K562 (cell line): ENCODE measurements around the gene SPATA21. TPM values are rescaled to one million over a fixed set of nuclear protein-coding genes. Genes with fewer than 3 reads are reported as not detected.
A peak's percentile ranks its signal among the peaks of the same experiment; 100 is the strongest.

Source experiments
- BHLHE40 ChIP-seq: IDR thresholded peaks from 2 replicates; pipeline ENCODE4 v1.6.1; 2011; ENCODE audit warnings: low read length, improper control_type of control experiment
- CREB1 ChIP-seq, 2 experiments: sonication (generic) in 1 of 2; formaldehyde crosslinking in 1 of 2; IDR thresholded peaks; 2 replicates each; pipeline versions ENCODE4 v1.6.1 to v1.8.0; 2012 to 2022; ENCODE audit warnings: inconsistent platforms in 1 of 2, mild to moderate bottlenecking in 1 of 2, missing genetic modification reagents in 1 of 2, moderate library complexity in 1 of 2
- E2F1 ChIP-seq: sonication (generic); formaldehyde crosslinking; IDR thresholded peaks from 2 replicates; pipeline ENCODE4 v1.8.1; 2023; ENCODE audit warnings: mild to moderate bottlenecking, missing genetic modification reagents, moderate library complexity
- ELF4 ChIP-seq: fragments of 450-650 bp; formaldehyde crosslinking; IDR thresholded peaks from 2 replicates; pipeline ENCODE4 v1.4.0; 2022; ENCODE audit warnings: missing genetic modification characterization
- FOXJ2 ChIP-seq: fragments of 200-800 bp; sonication (Bioruptor generic); IDR thresholded peaks from 2 replicates; pipeline ENCODE4 v1.6.1; 2016; ENCODE audit warnings: missing genetic modification characterization, missing compliant biosample characterization
- GABPB2 ChIP-seq: fragments of 250-450 bp; sonication (Bioruptor Pico); conservative IDR thresholded peaks from 2 replicates; pipeline ENCODE4 v1.5.1; 2021; ENCODE audit warnings: mild to moderate bottlenecking
- MNT ChIP-seq, 2 experiments: fragments of 450-650 bp; conservative IDR thresholded peaks; 2 replicates each; pipeline ENCODE4 v1.6.1; 2017; ENCODE audit warnings: mild to moderate bottlenecking in 2 of 2, moderate library complexity in 2 of 2
- NCOA1 ChIP-seq: fragments of 450-650 bp; IDR thresholded peaks from 2 replicates; pipeline ENCODE4 v1.6.1; 2016; ENCODE audit warnings: low read depth
- NR2C1 ChIP-seq, 2 experiments: fragments of 450-650 bp; IDR thresholded peaks; 2 replicates each; pipeline ENCODE4 v1.6.1; 2017; ENCODE audit warnings: mild to moderate bottlenecking in 2 of 2, antibody characterized with exemption in 1 of 2, inconsistent platforms in 1 of 2, missing compliant biosample characterization in 1 of 2, missing genetic modification characterization in 1 of 2
- NUFIP1 ChIP-seq: fragments of 450-650 bp; IDR thresholded peaks from 2 replicates; pipeline ENCODE4 v1.6.1; 2018; ENCODE audit not compliant: partially characterized antibody
- OTX1 ChIP-seq: fragments of 450-650 bp; formaldehyde crosslinking; IDR thresholded peaks from 2 replicates; pipeline ENCODE4 v1.4.0; 2022; ENCODE audit warnings: mild to moderate bottlenecking
- RAD51 ChIP-seq: fragments of 450-650 bp; IDR thresholded peaks from 2 replicates; pipeline ENCODE4 v1.7.1; 2016; ENCODE audit warnings: low read depth, mild to moderate bottlenecking, borderline replicate concordance
- ZFP36 ChIP-seq: fragments of 150-350 bp; IDR thresholded peaks from 2 replicates; pipeline ENCODE4 v1.6.1; 2018; ENCODE audit warnings: low read length, low read depth; ENCODE audit not compliant: partially characterized antibody
- ZNF316 ChIP-seq: fragments of 450-650 bp; IDR thresholded peaks from 2 replicates; pipeline ENCODE4 v1.6.1; 2016
- ZNF561 ChIP-seq: fragments of 450-650 bp; formaldehyde crosslinking; conservative IDR thresholded peaks from 2 replicates; pipeline ENCODE4 v1.4.0; 2020; ENCODE audit warnings: mild to moderate bottlenecking, moderate library complexity
- ZNF778 ChIP-seq: fragments of 450-650 bp; formaldehyde crosslinking; IDR thresholded peaks from 2 replicates; pipeline ENCODE4 v1.4.0; 2020; ENCODE audit warnings: mild to moderate bottlenecking, moderate library complexity
- ZNF79 ChIP-seq: fragments of 250-450 bp; sonication (Bioruptor Pico); IDR thresholded peaks from 2 replicates; pipeline ENCODE4 v1.4.0; 2020; ENCODE audit warnings: low read depth, mild to moderate bottlenecking, moderate library complexity
- polyA plus RNA-seq, 8 experiments: library from polyadenylated mRNA; depleted of rRNA in 4 of 8; stranded (reverse) in 5 of 8; unstranded in 3 of 8; fragments of >200 nt; fragmentation: Nextera tagmentation in 2 of 8; fragmentation: Illumina TruSeq in 1 of 8; extraction: Ambion mirVana in 2 of 8; extraction: Trizol in 1 of 8; gene quantifications; 2 replicates each; pipeline versions ENCODE4 v1.2.1 to v1.2.3, GENCODE V29; 2011 to 2014; ENCODE audit warnings: inconsistent platforms in 1 of 8, missing spikeins in 1 of 8
- total RNA-seq, 7 experiments: library from RNA; depleted of rRNA in 6 of 7; stranded (reverse); fragments of >200 nt in 6 of 7; fragmentation: Illumina TruSeq in 2 of 7; extraction: Trizol in 2 of 7; gene quantifications; 2 replicates each; pipeline versions ENCODE4 v1.2.1 to v1.2.3, GENCODE V29; 2011 to 2021; ENCODE audit warnings: low replicate concordance in 1 of 7
- TF ChIP-seq, protein P1 (sequence below): sonication (generic); formaldehyde crosslinking; IDR thresholded peaks from 2 replicates; pipeline ENCODE4 v1.9.0; 2022; ENCODE audit warnings: mild to moderate bottlenecking, missing genetic modification reagents
- TF ChIP-seq, protein P2 (sequence below): sonication (generic); formaldehyde crosslinking; IDR thresholded peaks from 2 replicates; pipeline ENCODE4 v1.8.1; 2022; ENCODE audit warnings: missing genetic modification reagents
- TF ChIP-seq, protein P3 (sequence below): fragments of 250-450 bp; sonication (Bioruptor Pico); IDR thresholded peaks from 2 replicates; pipeline ENCODE4 v1.5.0; 2021
- TF ChIP-seq, protein P4 (sequence below): fragments of 250-450 bp; sonication (Bioruptor Pico); IDR thresholded peaks from 2 replicates; pipeline ENCODE4 v1.5.0; 2020; ENCODE audit warnings: mild to moderate bottlenecking, borderline replicate concordance

Gene SPATA21
- total and polyA plus RNA-seq, 9 of the 15 experiments (the other 6 are each of a cell fraction or from before 2014, with no cell fraction given) = 0.10 to 0.36 (median 0.13) TPM; not detected in 3

- TF ChIP-seq E2F1 (0 out of 2 replicates have a peak, but pooled peaks have one; percentile 21), GABPB2 (CRISPR knock-in tag) (no peak), ZNF79 (CRISPR knock-in tag) (no peak), NCOA1 (no peak), ZNF561 (CRISPR knock-in tag) (no peak), OTX1 (CRISPR knock-in tag) (no peak), BHLHE40 (no peak), ZFP36 (peak; percentile 14), RAD51 (no peak), MNT (conservative IDR thresholded peaks at IDR 0.05) (peak in 1 of 2 experiments; percentile 79; a peak in 3 of 4 replicates), NUFIP1 (no peak), CREB1 (IDR thresholded peaks at IDR 0.05) (peak; percentile 93), CREB1 (CRISPR knock-in tag; IDR thresholded peaks at IDR 0.05) (peak; percentile 95), ELF4 (CRISPR knock-in tag) (peak; percentile 87), FOXJ2 (tag) (peak; percentile 87; the same call in 1 of the 2 replicates), ZNF778 (CRISPR knock-in tag) (no peak), ZNF316 (peak; percentile 69), NR2C1 (IDR thresholded peaks at IDR 0.05) (peak; percentile 95), NR2C1 (tag; IDR thresholded peaks at IDR 0.05) (peak; percentile 86)
- TF ChIP-seq, protein P1, sequence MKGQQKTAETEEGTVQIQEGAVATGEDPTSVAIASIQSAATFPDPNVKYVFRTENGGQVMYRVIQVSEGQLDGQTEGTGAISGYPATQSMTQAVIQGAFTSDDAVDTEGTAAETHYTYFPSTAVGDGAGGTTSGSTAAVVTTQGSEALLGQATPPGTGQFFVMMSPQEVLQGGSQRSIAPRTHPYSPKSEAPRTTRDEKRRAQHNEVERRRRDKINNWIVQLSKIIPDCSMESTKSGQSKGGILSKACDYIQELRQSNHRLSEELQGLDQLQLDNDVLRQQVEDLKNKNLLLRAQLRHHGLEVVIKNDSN (CRISPR knock-in tag) = no peak
- TF ChIP-seq, protein P2, sequence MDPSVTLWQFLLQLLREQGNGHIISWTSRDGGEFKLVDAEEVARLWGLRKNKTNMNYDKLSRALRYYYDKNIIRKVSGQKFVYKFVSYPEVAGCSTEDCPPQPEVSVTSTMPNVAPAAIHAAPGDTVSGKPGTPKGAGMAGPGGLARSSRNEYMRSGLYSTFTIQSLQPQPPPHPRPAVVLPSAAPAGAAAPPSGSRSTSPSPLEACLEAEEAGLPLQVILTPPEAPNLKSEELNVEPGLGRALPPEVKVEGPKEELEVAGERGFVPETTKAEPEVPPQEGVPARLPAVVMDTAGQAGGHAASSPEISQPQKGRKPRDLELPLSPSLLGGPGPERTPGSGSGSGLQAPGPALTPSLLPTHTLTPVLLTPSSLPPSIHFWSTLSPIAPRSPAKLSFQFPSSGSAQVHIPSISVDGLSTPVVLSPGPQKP (CRISPR knock-in tag) = no peak
- TF ChIP-seq, protein P3, sequence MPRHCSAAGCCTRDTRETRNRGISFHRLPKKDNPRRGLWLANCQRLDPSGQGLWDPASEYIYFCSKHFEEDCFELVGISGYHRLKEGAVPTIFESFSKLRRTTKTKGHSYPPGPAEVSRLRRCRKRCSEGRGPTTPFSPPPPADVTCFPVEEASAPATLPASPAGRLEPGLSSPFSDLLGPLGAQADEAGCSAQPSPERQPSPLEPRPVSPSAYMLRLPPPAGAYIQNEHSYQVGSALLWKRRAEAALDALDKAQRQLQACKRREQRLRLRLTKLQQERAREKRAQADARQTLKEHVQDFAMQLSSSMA = no peak
- TF ChIP-seq, protein P4, sequence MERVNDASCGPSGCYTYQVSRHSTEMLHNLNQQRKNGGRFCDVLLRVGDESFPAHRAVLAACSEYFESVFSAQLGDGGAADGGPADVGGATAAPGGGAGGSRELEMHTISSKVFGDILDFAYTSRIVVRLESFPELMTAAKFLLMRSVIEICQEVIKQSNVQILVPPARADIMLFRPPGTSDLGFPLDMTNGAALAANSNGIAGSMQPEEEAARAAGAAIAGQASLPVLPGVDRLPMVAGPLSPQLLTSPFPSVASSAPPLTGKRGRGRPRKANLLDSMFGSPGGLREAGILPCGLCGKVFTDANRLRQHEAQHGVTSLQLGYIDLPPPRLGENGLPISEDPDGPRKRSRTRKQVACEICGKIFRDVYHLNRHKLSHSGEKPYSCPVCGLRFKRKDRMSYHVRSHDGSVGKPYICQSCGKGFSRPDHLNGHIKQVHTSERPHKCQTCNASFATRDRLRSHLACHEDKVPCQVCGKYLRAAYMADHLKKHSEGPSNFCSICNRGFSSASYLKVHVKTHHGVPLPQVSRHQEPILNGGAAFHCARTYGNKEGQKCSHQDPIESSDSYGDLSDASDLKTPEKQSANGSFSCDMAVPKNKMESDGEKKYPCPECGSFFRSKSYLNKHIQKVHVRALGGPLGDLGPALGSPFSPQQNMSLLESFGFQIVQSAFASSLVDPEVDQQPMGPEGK (CRISPR knock-in tag) = no peak
These were observed 70.4 kb downstream of the SPATA21 start, which contains the start of gene SZRD1 (continued) for GRCh38 chr1:16366722-16367257.
